Dendritic cell treated with granulocyte-macrophage colony-stimulating factor and Interleukin-4, amounts not matched to agents 40 ng/mL and 50 ng/mL, for 4 days (primary cell): ENCODE measurements around the gene CRYBA1.
A peak's percentile ranks its signal among the peaks of the same experiment; 100 is the strongest.

Experiments
- H3K27ac Mint-ChIP-seq: one replicate; pipeline ENCODE4 v1.8.0; 2022; ENCODE audit warnings: mild to moderate bottlenecking, mixed read lengths
- H3K27me3 Mint-ChIP-seq: one replicate; pipeline ENCODE4 v1.8.0; 2022; ENCODE audit warnings: mild to moderate bottlenecking, mixed read lengths
- H3K36me3 Mint-ChIP-seq: one replicate; pipeline ENCODE4 v1.8.0; 2022; ENCODE audit warnings: low read depth, mixed read lengths
- H3K4me1 Mint-ChIP-seq: one replicate; pipeline ENCODE4 v1.8.0; 2022; ENCODE audit warnings: low read depth, mixed read lengths
- H3K4me3 Mint-ChIP-seq: one replicate; pipeline ENCODE4 v1.8.0; 2022; ENCODE audit warnings: mild to moderate bottlenecking, moderate library complexity, mixed read lengths
- H3K9me3 Mint-ChIP-seq: one replicate; pipeline ENCODE4 v1.8.0; 2022; ENCODE audit warnings: mixed read lengths
- intact Hi-C: fragments of 100-400 bp; cut with micrococcal nuclease; formaldehyde crosslinking; loops from one replicate; pipeline ENCODE4 v1.15.0; 2022

The CRYBA1 gene

DNA sequence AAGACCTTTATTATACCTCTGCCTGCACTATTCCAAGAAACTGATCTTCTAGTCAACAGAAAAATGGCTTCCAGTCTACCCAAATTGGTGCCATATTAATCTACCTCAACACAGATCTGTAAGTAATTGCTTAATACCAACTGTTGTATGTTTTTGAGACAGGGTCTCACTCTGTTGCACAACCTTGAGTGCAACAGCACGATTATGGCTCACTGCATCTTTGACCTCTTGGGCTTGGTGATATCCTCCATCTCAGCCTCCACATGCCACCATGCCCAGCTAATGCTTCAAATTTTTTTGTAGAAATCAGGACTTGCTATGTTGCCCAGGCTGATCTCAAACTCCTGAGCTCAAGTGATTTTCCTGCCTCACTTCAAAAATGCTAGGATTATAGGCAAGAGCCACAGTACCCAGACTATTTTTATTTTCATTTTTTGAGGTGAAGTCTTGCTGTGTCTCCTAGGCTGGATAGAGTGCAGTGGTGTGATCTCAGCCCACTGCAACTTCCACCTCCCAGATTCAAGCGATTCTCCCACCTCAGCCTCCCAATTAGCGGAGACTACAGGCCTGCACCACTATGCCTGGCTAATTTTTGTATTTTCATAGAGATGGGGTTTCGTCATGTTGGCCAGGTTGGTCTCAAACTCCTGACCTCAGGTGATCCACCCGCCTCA is 32.9 kb downstream of the CRYBA1 start:
- H3K9me3 Mint-ChIP-seq, result peaks cover 9% of the 10 kb centered on the region

GRCh38 chr17:29283496-29283895 is 36.8 kb downstream of the CRYBA1 start:
- H3K9me3 Mint-ChIP-seq, result peaks cover 9% of the 10 kb centered on the region
- H3K36me3 Mint-ChIP-seq, result peaks cover 100% of the 10 kb centered on the region
- H3K27ac Mint-ChIP-seq, result no peak overlapping the region
- H3K4me1 Mint-ChIP-seq, result peaks cover 53% of the 10 kb centered on the region
- H3K27me3 Mint-ChIP-seq, result no peaks in the 10 kb centered on the region
- intact Hi-C loops, result no loop called here
- H3K4me3 Mint-ChIP-seq, result no peak overlapping the region

More for the DNA sequence above, 32.9 kb downstream of the CRYBA1 start:
- H3K4me1 Mint-ChIP-seq, result peaks cover 59% of the 10 kb centered on the region
- no peak overlapping the region for H3K27ac Mint-ChIP-seq
- no peaks in the 10 kb centered on the region for H3K27me3 Mint-ChIP-seq
- intact Hi-C loops, result no loop called here
- no peak overlapping the region for H3K4me3 Mint-ChIP-seq
- peaks cover 100% of the 10 kb centered on the region for H3K36me3 Mint-ChIP-seq

- Mint-ChIP-seq H3K27me3 (no peaks in the 10 kb centered on the region), H3K36me3 (peaks cover 100% of the 10 kb centered on the region), H3K4me3 (no peak overlapping the region), H3K4me1 (peaks cover 58% of the 10 kb centered on the region), H3K27ac (no peak overlapping the region), H3K9me3 (peaks cover 9% of the 10 kb centered on the region)
- intact Hi-C loops, result no loop called here
Observed at GRCh38 chr17:29283961-29284360, 37.3 kb downstream of the CRYBA1 start.

DNA sequence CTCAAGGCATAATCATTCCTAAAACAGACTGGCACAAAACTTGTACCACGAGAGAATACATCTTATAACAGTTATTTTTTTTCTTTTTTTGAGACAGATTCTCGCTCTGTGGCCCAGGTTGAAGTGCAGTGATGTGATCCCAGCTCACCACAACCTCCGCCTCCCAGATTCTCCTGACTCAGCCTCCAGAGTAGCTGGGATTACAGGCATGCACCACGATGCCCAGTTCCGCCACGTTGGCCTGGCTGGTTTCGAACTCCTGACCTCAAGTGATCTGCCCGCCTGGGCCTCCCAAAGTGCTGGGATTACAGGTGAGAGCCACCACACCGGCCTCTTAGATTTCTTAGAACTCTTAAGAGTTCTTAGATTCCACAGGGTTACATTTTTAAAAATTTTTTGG is 43.2 kb downstream of the CRYBA1 start:
- Mint-ChIP-seq H3K27me3 (no peaks in the 10 kb centered on the region), H3K4me3 (no peak overlapping the region), H3K9me3 (no peaks in the 10 kb centered on the region), H3K4me1 (peaks cover 50% of the 10 kb centered on the region), H3K36me3 (peaks cover 84% of the 10 kb centered on the region), H3K27ac (peak overlapping the region; percentile 65)
- intact Hi-C loops, result loop anchor here (5.0 to 10.0 kb wide), 3 partner anchors 78 to 338 kb away; partner anchors contain the start of genes PHF12 and TAOK1

DNA sequence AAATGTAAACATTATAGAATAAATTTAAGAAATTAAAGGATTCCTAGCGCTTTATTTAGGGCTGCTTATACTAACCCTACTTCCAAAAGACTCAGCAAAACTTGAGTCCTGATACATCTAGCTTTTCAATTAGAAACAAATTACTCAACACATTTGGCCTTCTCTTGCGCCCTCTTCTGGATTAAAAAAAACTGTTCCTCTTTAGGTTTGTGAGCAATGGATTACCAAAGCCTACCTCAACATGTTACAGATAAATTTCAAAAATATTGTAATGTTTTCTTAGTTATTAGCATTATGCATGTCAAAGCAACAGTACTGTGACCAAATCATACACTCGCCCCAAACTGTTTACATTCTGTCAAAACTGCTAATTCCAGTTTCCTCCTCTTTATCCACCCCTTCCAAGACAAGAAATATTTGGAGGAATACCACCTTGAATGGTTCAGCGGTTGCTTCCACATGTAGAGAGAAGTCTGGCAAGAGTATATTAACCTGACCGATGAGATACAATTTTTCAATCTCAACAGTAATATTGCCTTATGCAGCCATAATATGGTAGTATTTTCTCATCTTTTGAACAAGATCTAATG is 44.6 kb downstream of the CRYBA1 start:
- H3K4me3 Mint-ChIP-seq, result peak overlapping the region; percentile 76

GRCh38 chr17:29292071-29292991 is 45.7 kb downstream of the CRYBA1 start:
- Mint-ChIP-seq H3K9me3 (no peaks in the 10 kb centered on the region), H3K4me3 (peak overlapping the region; percentile 98), H3K27ac (peak overlapping the region; percentile 98), H3K27me3 (no peaks in the 10 kb centered on the region), H3K4me1 (peaks cover 38% of the 10 kb centered on the region), H3K36me3 (peaks cover 59% of the 10 kb centered on the region)
- intact Hi-C loops, result loop anchor here (5.0 to 10.0 kb wide), 3 partner anchors 80 to 340 kb away; partner anchors contain the start of genes PHF12 and TAOK1

More for the DNA sequence above, 44.6 kb downstream of the CRYBA1 start:
- no peaks in the 10 kb centered on the region for H3K9me3 Mint-ChIP-seq
- intact Hi-C loops, result loop anchor here (5.0 to 10.0 kb wide), 3 partner anchors 79 to 339 kb away; partner anchors contain the start of genes PHF12 and TAOK1
- H3K27ac Mint-ChIP-seq, result peak overlapping the region; percentile 98
- no peaks in the 10 kb centered on the region for H3K27me3 Mint-ChIP-seq
- H3K36me3 Mint-ChIP-seq, result peaks cover 69% of the 10 kb centered on the region
- H3K4me1 Mint-ChIP-seq, result peaks cover 48% of the 10 kb centered on the region

DNA sequence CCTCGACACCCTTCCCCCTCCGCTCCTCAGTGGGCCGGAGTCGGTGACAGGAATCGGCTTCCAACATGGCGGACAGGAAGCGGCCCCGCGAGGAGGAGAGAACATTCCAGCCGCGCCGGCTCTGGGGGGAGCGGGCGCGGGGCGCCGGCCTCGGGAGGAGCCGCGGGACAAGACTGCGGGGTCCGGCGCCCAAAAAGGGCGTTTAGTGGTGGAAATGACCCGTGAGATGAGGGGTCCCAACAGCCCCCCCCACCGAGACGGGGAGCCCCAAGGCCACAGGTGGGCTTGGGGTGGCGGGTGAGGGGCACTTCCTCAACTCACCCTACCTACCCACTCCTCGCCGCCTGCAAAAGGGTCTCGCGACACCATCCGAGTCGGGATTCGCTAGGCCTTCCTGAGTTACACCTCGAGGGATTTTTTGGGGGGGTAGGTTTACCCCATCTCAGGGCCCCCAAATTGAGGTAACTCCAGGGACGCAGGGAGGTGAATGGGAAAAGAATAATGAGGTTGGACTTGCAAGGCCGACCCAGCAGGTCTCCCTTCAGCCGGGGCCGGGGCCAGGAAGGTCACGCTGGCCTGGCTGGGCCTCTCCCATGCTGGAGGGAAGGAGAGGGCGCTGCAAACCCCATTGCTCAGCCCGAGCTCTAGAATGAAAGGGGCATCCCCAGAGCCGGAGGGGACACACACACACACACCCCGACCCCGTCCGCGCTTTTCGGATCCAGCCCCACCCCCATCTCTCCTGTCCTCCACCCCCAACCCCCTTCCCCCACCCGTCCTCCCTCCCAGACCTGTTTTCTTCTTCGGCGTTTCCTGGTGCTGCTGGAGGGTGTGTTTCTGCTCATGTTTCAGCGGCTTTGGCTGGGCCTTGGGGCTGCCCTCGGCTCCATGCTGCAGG is 46.6 kb downstream of the CRYBA1 start:
- peaks cover 50% of the 10 kb centered on the region for H3K36me3 Mint-ChIP-seq
- H3K9me3 Mint-ChIP-seq, result no peaks in the 10 kb centered on the region
- H3K27ac Mint-ChIP-seq, result peak overlapping the region; percentile 98
- intact Hi-C loops, result loop anchor here (5.0 to 10.0 kb wide), 3 partner anchors 81 to 341 kb away; partner anchors contain the start of genes PHF12 and TAOK1
- H3K4me1 Mint-ChIP-seq, result peaks cover 28% of the 10 kb centered on the region
- no peaks in the 10 kb centered on the region for H3K27me3 Mint-ChIP-seq
- peak overlapping the region; percentile 98 for H3K4me3 Mint-ChIP-seq

- H3K27me3 Mint-ChIP-seq, result no peaks in the 10 kb centered on the region
- intact Hi-C loops, result loop anchor here (1.0 to 10.0 kb wide), 4 partner anchors 82 to 342 kb away; partner anchors contain the start of genes PHF12 and TAOK1
- H3K4me1 Mint-ChIP-seq, result peaks cover 23% of the 10 kb centered on the region
- H3K4me3 Mint-ChIP-seq, result peak within 1 kb of the TSS; percentile 98
- H3K27ac Mint-ChIP-seq, result peak within 1 kb of the TSS; percentile 98
- no peaks in the 10 kb centered on the region for H3K9me3 Mint-ChIP-seq
- H3K36me3 Mint-ChIP-seq, result peaks cover 42% of the 10 kb centered on the region
Observed at GRCh38 chr17:29293890-29294579, 47.4 kb downstream of the CRYBA1 start, which contains the start of gene NUFIP2. TSS of gene NUFIP2 (minus strand) at chr17:29294148. CDS start at chr17:29294059, 89 bp downstream.

- Mint-ChIP-seq H3K4me3 (peak overlapping the region; percentile 98), H3K4me1 (peaks cover 19% of the 10 kb centered on the region), H3K27me3 (no peaks in the 10 kb centered on the region), H3K27ac (peak overlapping the region; percentile 98), H3K9me3 (no peaks in the 10 kb centered on the region), H3K36me3 (peaks cover 37% of the 10 kb centered on the region)
- intact Hi-C loops, result loop anchor here (1.0 to 10.0 kb wide), 4 partner anchors 82 to 342 kb away; partner anchors contain the start of genes PHF12 and TAOK1
Observed at GRCh38 chr17:29294580-29294900, 47.9 kb downstream of the CRYBA1 start.

GRCh38 chr17:29295420-29295819 is 48.8 kb downstream of the CRYBA1 start:
- peaks cover 13% of the 10 kb centered on the region for H3K4me1 Mint-ChIP-seq
- no peak overlapping the region for H3K4me3 Mint-ChIP-seq
- H3K9me3 Mint-ChIP-seq, result no peaks in the 10 kb centered on the region
- H3K27me3 Mint-ChIP-seq, result no peaks in the 10 kb centered on the region
- intact Hi-C loops, result loop anchor here (10.0 kb wide), 1 partner anchor 99 kb away; the partner anchor contains the start of gene TAOK1
- H3K27ac Mint-ChIP-seq, result peak overlapping the region; percentile 98
- H3K36me3 Mint-ChIP-seq, result peaks cover 28% of the 10 kb centered on the region

- no peaks in the 10 kb centered on the region for H3K27me3 Mint-ChIP-seq
- H3K4me3 Mint-ChIP-seq, result no peak overlapping the region
- H3K9me3 Mint-ChIP-seq, result no peaks in the 10 kb centered on the region
- H3K27ac Mint-ChIP-seq, result no peak overlapping the region
- intact Hi-C loops, result loop anchor here (10.0 kb wide), 1 partner anchor 96 kb away; the partner anchor contains the start of gene TAOK1
- peaks cover 10% of the 10 kb centered on the region for H3K4me1 Mint-ChIP-seq
- peaks cover 1% of the 10 kb centered on the region for H3K36me3 Mint-ChIP-seq
Observed at GRCh38 chr17:29299031-29299430, 52.4 kb downstream of the CRYBA1 start.

- Mint-ChIP-seq H3K9me3 (no peaks in the 10 kb centered on the region), H3K27ac (no peak overlapping the region), H3K27me3 (no peaks in the 10 kb centered on the region), H3K4me1 (no peaks in the 10 kb centered on the region), H3K4me3 (no peak overlapping the region), H3K36me3 (no peaks in the 10 kb centered on the region)
- intact Hi-C loops, result no loop called here
Observed at GRCh38 chr17:29303386-29303785, 56.7 kb downstream of the CRYBA1 start.
